ENCODE results near the gene ADGRL3.

The ADGRL3 gene

DNA sequence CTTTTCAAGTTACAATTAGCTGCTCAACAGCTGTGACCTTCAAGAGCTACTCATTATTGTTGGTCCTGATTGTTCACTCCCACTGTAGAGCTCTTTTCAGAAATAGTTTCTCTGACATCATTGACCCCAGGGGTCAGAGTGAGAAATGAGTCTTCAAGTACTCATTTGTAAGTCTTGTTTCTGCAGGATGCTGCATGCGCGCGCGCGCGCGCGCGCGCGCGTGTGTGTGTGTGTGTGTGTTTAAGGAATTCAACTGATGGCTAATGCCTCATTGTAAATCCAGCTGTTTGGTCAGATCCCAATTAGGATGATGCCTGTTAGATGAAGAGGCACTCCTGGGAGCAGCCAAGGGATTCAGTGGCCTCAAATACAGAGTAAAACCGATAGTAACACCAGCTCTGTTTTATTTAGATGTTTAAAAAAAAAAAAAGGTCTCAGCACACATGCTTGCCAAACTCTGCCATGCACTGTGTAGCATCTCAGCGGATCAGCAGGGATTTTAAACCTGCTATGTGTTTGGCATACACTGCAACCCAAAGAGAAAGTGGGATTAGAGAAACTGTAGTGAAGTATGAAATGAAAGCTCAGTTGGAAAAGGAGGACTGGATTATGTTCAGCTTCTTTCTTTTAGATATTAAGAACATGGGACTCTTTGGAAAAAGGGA is 332.3 kb downstream of the ADGRL3 start:
- TF ChIP-seq EZH2 (IDR thresholded peaks at IDR 0.05; ENCODE audit: borderline replicate concordance, low read depth, low read length, severe bottlenecking) = no peak
- TF ChIP-seq, protein P1, sequence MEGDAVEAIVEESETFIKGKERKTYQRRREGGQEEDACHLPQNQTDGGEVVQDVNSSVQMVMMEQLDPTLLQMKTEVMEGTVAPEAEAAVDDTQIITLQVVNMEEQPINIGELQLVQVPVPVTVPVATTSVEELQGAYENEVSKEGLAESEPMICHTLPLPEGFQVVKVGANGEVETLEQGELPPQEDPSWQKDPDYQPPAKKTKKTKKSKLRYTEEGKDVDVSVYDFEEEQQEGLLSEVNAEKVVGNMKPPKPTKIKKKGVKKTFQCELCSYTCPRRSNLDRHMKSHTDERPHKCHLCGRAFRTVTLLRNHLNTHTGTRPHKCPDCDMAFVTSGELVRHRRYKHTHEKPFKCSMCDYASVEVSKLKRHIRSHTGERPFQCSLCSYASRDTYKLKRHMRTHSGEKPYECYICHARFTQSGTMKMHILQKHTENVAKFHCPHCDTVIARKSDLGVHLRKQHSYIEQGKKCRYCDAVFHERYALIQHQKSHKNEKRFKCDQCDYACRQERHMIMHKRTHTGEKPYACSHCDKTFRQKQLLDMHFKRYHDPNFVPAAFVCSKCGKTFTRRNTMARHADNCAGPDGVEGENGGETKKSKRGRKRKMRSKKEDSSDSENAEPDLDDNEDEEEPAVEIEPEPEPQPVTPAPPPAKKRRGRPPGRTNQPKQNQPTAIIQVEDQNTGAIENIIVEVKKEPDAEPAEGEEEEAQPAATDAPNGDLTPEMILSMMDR (IDR thresholded peaks at IDR 0.05; ENCODE audit: borderline replicate concordance, extremely low read depth, low read length, poor library complexity, severe bottlenecking) = no peak
- Histone ChIP-seq H4K20me1 (ENCODE audit: insufficient read depth, low read length) (no peaks in the 10 kb centered on the region), H3K27me3 (ENCODE audit: insufficient read depth, low read length, poor library complexity) (no peaks in the 10 kb centered on the region), H3K27ac (ENCODE audit: low read length) (no peak overlapping the region), H3K4me2 (ENCODE audit: insufficient read depth, low read length) (no peak overlapping the region), H3K79me2 (ENCODE audit: insufficient read depth, low read length) (no peaks in the 10 kb centered on the region), H3K9ac (ENCODE audit: low read depth, low read length) (no peak overlapping the region), H3K9me3 (ENCODE audit: insufficient read depth, low read length, severe bottlenecking) (no peaks in the 10 kb centered on the region), H3K4me1 (ENCODE audit: insufficient read depth, low read length) (no peaks in the 10 kb centered on the region), H2AFZ (ENCODE audit: low read depth, low read length) (no peak overlapping the region), H3K4me3 (ENCODE audit: low read depth in 1 of 2, low read length in 2 of 2) (no peak overlapping the region), H3K36me3 (ENCODE audit: insufficient read depth, low read length) (no peaks in the 10 kb centered on the region)
- DNase-seq (no peak), ATAC-seq (ENCODE audit: insufficient read depth, low read depth) (no peak)

GRCh38 chr4:61533140-61533539 is 333.0 kb downstream of the ADGRL3 start:
- Histone ChIP-seq H3K27ac (ENCODE audit: low read length) (no peak overlapping the region), H3K27me3 (ENCODE audit: insufficient read depth, low read length, poor library complexity) (no peaks in the 10 kb centered on the region)

DNA sequence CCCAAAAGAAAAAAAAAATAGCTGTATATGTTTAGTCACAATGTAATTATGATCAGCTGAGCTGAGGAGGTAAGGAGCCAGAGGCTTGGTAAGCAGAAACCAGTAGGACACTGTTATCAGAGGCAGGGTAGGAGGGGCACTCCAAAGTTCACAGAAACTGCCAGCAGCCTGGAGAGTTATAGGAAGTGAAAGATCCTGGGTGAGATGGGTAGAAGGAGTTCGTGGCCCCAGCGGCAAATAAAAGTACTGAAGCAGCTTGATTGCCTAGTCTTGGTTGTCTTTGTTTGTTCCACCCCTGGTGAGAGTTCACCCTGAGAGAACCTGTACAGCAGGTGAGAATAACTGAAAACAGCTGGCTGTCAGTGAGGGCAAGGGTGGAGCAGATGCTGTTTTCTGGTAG is 340.8 kb downstream of the ADGRL3 start:
- Histone ChIP-seq H3K36me3 (ENCODE audit: insufficient read depth, low read length) (no peaks in the 10 kb centered on the region), H3K9me3 (ENCODE audit: insufficient read depth, low read length, severe bottlenecking) (no peaks in the 10 kb centered on the region), H3K9ac (ENCODE audit: low read depth, low read length) (no peak overlapping the region), H3K4me1 (ENCODE audit: insufficient read depth, low read length) (no peaks in the 10 kb centered on the region), H3K4me3 (ENCODE audit: low read depth in 1 of 2, low read length in 2 of 2) (no peak overlapping the region), H2AFZ (ENCODE audit: low read depth, low read length) (no peak overlapping the region), H3K79me2 (ENCODE audit: insufficient read depth, low read length) (no peaks in the 10 kb centered on the region), H4K20me1 (ENCODE audit: insufficient read depth, low read length) (no peaks in the 10 kb centered on the region), H3K27me3 (ENCODE audit: insufficient read depth, low read length, poor library complexity) (no peaks in the 10 kb centered on the region), H3K4me2 (ENCODE audit: insufficient read depth, low read length) (no peak overlapping the region), H3K27ac (ENCODE audit: low read length) (no peak overlapping the region)
- no peak for TF ChIP-seq EZH2 (IDR thresholded peaks at IDR 0.05; ENCODE audit: borderline replicate concordance, low read depth, low read length, severe bottlenecking)
- TF ChIP-seq, protein P1 (IDR thresholded peaks at IDR 0.05; ENCODE audit: borderline replicate concordance, extremely low read depth, low read length, poor library complexity, severe bottlenecking) = no peak
- DNase-seq = no peak
- no peak for ATAC-seq (ENCODE audit: insufficient read depth, low read depth)

More at GRCh38 chr4:61533140-61533539, 333.0 kb downstream of the ADGRL3 start:
- Histone ChIP-seq H3K79me2 (ENCODE audit: insufficient read depth, low read length) (no peaks in the 10 kb centered on the region), H2AFZ (ENCODE audit: low read depth, low read length) (no peak overlapping the region), H3K36me3 (ENCODE audit: insufficient read depth, low read length) (no peaks in the 10 kb centered on the region), H3K4me1 (ENCODE audit: insufficient read depth, low read length) (no peaks in the 10 kb centered on the region), H3K4me3 (ENCODE audit: low read depth in 1 of 2, low read length in 2 of 2) (no peak overlapping the region), H4K20me1 (ENCODE audit: insufficient read depth, low read length) (no peaks in the 10 kb centered on the region), H3K9ac (ENCODE audit: low read depth, low read length) (no peak overlapping the region), H3K4me2 (ENCODE audit: insufficient read depth, low read length) (no peak overlapping the region), H3K9me3 (ENCODE audit: insufficient read depth, low read length, severe bottlenecking) (no peaks in the 10 kb centered on the region)
- no peak for TF ChIP-seq EZH2 (IDR thresholded peaks at IDR 0.05; ENCODE audit: borderline replicate concordance, low read depth, low read length, severe bottlenecking)
- TF ChIP-seq, protein P1 (IDR thresholded peaks at IDR 0.05; ENCODE audit: borderline replicate concordance, extremely low read depth, low read length, poor library complexity, severe bottlenecking) = no peak
- DNase-seq (no peak), ATAC-seq (ENCODE audit: insufficient read depth, low read depth) (no peak)
